Stimulated activated CD4-positive, alpha-beta T cell treated with anti-CD3 and anti-CD28 coated beads, Interleukin-12 subunit alpha, Interleukin-12 subunit beta, amount 100 ng/mL, for 4 hours (primary cell): ENCODE data around the gene GORASP1.
A peak's percentile ranks its signal among the peaks of the same experiment; 100 is the strongest.

ENCODE experiments used
- DNase-seq: peaks from one replicate; pipeline ENCODE4 v3.0.0-alpha.2; 2020

The GORASP1 gene

DNA sequence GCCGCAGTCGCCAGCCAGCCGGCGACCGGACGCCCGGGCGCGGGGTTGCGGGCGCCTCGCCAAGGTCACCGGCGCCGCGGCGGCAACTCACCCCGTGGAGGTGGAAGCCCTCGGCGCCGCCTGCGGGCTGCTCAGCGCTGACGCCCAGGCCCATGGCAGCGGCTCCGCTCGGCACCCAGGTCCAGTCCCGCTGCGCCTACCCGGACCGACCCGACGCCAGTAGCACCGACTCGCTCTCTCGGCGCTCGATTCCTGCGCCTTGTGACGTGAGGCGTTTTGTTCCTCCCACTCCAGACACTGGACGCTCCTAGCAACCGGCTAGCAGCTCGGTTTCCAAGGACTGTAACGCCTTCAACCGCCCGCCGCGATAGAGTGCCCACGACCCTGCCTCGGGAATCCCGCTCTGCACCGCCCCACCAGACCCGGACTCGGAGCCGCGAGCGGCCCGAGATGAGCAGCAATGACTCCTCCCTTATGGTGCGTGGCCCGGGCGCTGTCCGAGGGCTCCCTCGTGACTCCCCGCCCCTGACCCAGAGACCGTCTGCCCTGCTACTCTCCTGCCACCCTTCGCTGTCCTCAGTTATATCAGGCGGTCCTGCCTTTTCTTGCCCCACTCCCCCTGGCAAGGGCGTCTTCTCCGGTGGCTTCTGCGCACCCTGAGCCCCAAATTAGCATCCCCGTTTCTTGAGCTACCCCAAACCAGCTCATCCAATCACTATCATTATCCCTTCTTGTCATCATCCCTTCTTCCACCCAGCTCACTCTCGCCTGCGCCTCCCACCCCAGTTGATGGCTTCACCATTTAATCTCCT lies at the start of gene GORASP1, which contains the start of gene TTC21A:
GORASP1 (minus strand) TSS at position 240 of the 812 bp plus-strand sequence; CDS start at position 154, 86 bp downstream.
TTC21A (plus strand) TSS at position 293 of the 812 bp plus-strand sequence; CDS start at position 451, 158 bp downstream.
- peak; percentile 61 for DNase-seq

DNA sequence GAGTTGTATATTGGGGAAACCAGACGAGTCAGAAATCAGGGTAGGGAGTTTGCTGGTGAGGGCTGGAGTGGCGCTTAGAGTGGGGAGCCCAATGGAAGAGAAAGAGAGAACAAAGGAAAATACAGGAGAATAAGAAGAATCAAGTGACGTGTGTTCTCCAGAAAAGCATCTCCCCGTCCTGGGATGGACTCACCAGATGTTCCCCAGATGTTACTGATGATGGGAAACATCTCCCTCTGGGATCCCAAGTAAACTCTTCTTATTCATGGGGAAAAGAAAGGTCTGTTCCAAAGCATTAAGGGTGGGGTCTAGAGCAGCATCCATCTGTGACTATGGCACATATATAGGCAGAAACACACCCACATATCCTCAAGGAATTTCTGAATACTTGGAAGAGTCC lies 49.0 kb upstream of the GORASP1 start:
- DNase-seq, result no peak

DNA sequence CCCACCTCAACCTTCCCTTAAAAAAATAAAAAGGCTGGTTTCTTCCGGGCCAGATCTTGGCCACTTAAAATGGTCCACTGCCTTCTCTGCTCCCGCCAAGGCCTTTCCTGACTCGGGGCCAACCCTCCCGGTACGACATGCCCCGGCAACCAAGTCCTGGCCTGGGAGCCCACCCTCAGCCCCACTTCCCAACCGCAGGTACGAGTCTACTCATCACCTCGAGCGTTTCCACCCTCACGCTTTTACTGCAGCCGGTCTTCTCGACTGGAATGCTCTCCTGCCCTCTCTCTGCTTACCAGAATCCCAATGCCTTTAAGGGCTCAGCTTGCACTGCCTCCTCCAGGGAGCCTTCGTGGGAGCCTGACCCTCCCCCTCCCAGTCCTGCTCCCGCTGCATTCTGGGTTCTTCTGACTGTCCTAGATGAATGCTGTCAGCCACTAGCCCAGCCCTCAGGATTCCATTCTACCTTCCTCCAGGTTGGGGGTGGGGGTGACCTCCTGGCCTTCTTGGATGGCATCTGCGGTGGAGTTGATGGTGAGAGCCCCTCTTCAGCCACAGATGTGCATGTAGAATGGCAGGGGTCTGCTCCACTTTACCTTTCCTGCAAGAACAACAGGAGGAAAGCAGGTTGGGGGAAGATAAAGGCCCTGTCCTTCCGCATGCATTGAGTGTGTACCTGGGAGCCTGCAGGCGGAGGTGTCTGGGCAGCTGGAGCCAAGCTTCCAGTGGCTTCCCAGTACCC lies 47.0 kb upstream of the GORASP1 start:
- DNase-seq, result no peak

DNA sequence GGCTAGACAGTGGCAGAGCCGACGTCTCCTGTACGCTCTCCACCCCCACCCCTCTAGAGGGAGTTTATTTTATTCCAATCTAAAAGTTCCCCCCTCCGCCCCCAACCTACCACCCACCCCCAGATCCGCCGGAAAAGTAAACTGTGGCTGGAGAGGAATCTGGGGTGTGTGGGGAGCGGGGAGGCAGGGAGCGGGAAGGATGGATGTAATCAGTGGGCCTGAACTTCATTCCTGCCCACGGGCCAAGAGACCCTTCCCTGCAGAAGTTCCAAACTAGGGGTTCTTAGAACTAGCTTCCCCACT lies 46.5 kb upstream of the GORASP1 start:
- DNase-seq, result no peak

DNA sequence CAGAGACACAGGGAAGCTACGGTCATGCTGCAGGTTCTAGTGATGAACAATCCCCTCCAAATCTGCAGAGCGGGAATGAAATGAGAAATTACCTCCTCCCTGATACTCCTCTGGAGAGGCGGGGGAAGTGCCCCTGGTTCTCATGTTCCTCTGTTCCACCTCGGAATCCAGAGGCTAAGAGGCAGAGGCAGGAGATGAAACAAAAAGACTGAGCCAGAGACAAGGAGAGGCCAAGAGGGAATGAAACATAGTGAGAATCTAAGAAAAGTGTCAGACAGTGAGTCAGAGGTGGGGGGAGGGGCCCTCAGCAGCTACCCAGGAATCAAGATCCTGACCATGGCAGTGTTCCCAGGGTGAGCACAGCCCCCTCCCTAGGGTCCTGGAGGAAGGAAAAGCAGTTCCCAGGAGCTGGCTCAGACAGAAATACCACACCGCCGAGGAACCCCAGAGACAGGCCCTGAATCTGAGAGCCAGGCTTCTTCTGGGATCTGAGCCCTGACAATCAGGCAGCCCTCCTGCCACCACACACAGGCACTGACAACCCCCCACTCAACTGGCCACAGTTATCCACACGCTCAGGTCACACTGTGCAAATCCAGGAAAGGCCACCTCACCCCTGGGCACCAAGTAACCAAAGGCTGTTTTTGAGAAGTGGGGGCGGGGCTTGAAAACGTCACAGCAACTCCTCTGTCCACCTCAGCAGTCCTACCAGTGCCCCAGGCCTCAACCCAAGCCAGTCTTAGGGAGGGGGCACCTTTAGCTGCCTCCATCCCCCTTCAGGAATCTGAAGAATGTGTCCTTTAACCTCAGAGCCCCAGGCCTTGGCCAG lies 43.6 kb upstream of the GORASP1 start:
- peak; percentile 65 for DNase-seq

DNA sequence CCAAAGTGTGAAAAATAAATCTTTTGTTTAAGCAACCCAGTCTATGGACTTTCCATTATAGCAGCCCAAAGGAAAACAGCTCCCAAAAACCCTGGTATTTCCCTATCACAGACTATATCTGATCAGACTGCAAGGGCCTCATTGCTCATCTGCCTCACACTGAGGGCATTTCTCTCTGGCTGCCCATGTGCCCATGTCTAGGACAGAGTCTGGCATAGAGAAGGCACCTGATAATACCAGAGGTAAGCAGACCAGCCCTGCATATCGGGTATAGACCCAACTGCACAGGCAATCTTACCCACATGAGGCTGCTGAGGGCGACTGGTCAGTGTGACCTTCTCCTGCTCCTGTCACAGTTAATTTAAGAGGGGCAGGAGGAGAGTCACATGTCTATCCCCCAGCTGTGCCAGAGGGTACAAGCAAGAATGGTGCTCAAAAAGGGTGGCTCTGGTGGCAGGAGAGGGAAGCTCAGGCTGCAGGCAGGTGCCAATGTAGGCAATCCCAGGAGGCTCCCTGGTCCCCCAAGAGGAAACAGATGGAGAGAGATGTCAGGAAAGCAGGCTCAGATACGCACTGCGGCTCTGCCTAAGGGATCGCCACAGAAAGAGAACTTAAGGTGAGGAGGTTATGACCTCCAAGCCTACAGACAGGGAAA lies 42.8 kb upstream of the GORASP1 start:
- no peak for DNase-seq

DNA sequence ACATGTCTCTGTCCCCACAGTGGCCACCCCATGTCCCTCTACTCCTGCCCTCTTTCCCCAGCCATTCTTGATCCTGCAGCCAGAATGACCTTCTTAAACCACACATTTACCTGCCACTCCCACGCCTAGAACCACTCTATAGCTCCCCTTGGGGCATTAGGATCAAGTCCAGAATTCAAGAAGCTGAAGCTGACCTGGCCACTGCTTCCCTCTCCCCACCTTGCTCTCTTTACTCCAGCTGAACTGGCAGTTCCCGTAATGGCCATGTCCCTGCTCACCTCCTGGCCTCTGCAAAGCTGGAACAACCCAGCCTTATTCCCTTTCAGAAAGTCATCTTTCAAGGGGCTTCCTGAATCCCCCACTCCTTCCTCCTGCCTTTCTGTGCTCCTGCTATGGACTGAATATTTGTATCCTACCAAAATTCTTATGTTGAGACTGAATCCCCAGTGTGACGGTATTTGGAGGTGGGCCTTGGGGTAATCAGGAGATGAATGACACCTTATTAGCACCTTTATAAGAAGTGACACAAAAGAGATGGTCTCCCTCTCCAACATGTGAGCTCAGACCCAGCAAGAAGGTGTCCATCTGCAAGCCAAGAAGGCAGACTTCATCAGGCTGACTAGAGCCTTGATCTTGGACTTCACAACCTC lies 42.2 kb upstream of the GORASP1 start:
- DNase-seq, result no peak

DNA sequence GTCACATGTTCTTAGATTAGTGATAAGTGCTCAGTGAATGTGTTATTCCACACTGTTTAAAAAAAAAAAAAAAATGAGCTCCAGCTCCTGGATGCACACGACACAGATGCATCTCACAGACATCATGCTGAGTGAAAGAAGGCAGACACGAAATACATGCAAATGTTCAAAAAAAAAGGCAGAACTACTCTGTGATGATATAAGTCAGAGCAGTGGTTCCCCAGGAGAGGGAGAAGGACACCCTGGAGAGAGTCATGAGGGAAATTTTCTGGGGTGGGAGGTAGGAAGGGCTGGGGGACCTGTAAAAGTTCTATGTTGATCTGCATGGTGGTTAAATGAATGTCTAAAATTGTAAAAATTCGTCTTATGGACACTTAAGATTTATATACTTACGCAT lies 41.6 kb upstream of the GORASP1 start:
- no peak for DNase-seq

DNA sequence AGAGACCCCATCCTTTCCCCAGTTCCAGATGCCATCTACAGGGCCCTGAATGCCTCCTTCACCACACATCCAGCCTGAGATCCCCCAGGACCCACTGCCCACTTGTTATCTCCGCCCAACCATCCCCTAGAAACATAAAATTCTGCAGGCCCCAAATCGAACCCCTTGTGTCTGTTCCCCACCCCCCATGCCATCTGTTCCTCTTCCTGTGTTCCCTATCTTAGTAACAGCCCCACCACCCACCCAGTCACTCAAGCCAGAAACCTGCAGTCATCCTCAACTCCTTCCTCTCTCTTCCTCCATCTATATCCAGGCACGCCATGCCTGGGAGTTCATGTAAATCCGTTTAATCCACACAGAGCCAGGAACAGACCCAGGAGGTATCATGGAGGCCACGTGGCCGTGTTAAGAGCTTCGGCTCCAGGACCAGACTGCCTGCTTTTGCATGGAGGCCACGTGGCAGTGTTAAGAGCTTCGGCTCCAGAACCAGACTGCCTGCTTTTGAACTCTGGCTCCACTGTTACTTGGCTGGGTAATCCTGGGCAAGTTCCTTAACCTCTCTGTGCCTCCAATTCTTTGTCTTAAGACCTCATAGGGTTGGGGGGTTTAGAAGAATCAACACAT lies 41.1 kb upstream of the GORASP1 start:
- DNase-seq, result no peak

DNA sequence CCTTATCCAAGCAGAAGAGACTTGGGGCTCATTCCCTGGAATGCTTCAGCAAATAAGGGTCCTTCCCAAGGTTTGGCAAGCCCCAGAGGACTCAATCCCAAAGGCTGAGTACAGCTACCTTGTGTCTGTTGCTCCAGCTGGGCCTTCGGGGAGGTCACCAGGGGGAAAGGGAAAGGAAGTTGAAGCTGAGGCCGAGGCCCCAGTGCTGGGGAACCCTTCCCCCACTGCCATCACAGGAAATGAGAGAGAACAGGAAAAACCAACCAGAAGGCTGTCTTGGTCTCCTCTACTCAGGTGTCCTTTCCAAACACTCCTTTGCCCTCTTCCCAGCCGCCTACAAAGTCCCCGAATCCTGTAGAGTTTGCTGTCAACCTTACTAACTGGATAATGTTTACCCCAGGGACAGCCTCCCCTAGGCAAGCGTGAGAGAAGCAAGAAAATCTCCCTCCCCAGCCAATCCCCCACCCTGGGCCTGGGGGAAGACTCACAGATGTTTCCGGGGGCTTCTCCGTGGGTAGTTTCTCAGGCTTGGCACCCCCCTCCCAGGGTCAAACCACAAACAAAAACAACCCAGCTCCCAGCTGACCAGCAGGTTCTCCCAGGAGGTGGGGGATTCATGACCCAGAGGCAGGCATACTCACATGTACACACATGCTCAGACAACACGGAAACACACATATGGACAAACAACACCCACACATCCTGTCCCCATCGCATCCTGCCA lies 40.4 kb upstream of the GORASP1 start:
- DNase-seq, result no peak

DNA sequence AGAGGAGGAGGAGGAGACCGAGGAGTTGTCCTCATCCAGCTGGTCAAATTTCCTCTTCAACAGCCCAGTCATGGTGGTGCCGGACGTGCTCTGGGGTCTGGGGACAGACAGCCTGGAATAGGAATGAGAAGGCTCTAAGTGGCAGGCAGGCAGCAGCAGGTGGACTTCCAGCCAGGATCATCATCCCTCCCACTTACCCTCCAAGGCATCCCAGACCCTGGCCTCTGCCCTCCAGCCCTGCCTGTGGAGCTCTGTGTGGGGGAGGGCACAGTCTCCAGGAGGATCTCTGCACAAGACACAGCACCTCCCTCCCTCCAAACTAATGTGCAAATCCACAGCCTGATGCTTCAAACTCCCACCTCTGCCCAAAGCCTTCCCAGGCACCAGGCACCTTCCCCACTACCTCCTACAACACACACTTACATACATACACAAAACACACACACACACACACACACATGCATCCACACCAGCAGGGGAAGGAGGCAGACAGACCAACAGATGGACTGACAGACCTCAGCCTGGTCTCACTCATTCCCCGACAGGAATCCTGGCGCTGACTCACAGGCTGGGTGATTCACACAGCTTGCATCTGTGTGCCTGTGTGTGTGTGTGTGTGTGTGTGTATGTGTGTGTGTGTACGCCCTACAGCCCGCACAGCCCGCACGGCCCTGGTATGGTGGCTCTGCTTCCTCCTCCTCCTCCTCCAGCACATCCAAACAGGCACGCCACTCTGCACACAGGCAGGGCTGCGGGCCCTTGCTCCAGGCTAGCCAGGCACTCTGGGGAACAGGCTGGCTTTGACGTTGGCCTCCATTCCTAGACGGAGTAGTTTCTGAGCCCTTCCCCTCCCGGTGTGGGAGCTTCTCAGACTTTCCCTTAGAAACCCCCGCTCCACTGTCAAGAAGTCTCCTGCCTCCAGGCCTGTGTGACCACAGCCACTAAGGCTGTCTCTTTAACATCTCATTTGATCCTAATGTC lies 39.5 kb upstream of the GORASP1 start:
- peak; percentile 70 for DNase-seq

DNA sequence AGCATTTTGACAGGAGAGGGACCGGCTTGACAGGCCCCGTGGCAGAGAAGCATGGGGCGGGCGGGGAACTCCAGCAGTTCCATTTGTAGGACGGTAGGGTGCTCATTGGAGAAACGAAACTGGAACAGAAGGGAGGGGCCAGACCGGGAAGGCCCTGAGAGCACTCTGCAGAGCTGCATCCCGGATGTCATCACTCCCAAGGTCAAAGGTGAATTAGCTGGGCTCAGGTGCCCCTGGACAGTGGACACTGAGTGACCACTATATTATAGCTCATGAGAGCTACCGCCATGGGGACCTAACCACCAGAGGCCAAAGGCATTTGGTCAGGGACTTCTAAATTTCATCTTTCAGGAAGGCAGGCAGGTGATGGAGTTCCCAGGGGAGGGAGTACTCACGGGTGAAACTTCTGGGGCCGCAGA lies 38.7 kb upstream of the GORASP1 start:
- DNase-seq, result no peak

DNA sequence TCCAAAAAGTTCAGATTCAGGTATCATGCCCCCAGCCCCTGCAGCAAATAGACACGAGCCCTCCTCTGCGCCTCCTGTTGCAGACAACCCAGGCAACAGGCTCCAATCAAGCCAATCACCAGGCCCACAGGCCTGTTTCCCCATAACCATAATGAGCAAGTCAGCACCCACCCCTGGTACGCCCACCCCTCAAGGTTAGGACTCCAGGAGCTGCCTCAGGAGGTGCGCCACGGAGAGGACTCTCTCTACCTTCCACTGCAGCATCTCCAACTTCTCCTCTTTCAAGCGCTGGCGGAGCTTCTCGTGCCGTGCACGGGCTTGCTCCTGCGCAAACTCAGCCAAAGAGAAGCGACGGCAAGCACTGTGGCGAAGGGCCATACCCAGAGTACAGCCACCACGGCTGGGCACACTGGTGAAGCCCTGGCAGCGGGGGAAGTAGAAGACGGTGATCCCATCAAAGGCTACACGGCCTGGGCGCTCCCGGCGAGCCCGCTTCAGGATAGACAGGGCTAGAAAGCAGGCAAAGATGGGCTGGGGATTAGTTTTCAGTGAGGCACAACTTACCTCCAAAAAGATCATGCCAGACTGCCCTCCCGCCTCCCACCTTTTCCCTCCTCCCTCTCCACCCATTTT lies 37.4 kb upstream of the GORASP1 start:
- no peak for DNase-seq

DNA sequence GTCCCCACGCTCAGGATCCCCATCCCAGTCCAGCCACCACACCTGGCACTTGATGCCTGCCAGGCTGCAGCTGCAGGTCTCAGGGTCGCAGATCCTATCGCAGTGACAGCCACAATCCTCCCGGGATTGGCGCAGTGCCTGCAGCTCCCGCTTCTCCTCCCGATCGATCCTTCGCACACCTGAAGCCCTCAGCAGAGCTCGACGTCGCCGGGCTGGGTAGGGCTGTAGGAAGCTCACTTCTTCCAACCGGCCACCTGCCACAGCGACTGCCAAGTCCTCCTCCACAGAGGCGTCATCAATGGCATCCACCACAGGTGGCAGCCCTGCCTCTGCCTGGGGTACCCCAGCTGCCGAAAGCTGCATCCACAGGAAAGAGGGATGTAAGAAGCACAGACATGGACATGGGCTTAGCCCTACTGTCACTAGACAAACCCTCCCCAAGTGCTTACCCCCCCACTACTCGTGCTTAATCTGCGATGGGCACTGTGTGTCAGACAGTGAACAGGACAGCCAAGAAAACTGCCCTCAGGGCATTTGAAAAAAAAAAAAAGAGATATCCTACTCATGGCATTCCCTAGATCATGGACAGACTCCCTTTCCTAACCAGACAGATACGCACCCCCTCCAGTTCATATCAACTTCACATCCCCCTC lies 36.8 kb upstream of the GORASP1 start:
- no peak for DNase-seq

DNA sequence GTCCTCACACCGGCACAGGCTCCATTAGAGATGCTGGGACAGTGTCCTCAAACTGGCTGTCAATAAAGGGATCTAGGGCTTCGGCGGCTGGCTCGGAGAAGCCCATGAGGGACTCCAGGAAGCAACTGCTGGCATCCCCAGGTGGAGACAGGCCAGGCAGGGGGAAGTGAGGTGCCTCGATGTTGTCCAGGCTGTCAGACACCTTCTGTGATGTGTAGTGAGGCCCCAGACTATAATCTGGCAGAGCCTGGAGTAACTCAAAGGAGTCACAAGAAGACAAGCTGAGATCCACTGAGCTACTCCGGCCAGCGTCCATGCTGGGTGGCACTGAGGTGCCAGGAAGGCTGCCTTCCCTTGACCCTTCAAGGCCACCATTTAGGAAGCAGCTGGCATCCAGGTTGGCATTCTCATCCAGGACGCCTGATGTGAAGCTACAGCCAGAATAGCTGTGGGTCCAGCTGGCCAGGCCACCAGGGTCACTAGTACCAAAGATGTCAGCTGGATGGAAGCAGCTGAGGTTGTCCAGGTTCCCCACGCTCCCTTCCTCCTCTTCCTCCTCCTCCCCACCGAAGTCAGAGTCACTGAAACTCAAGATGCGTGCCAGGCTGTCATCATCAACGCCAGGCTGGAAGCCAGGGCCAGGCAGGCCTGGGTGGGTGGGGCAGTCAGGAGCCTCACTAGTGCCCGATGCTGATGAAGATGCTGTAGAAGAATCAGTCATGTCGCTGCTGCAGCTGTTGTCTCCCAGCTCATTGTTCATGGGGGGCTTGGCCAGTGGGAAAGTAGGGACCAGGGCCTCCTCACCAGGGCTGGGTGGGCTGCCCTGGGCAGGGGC lies 35.8 kb upstream of the GORASP1 start:
- no peak for DNase-seq

DNA sequence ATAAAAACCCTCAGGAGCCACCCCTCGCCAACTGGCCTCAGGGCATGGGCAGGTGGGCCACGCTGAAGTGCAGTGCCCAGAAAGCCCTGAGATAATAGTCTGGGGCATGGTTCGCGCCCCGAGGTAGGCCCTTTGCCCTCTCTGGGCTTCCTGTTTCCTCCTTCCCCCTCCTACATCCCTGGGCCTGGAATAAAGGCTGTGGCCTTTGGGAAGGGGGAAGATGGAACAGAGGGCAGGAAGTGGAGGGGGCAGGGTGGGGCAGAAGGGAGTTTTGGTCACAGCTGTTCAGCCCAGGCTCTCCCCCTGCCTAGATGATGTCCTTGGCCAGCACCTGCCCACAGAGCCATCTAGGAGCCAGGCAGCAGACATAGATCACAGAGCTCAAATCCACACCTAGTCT lies 34.6 kb upstream of the GORASP1 start:
- DNase-seq, result no peak

DNA sequence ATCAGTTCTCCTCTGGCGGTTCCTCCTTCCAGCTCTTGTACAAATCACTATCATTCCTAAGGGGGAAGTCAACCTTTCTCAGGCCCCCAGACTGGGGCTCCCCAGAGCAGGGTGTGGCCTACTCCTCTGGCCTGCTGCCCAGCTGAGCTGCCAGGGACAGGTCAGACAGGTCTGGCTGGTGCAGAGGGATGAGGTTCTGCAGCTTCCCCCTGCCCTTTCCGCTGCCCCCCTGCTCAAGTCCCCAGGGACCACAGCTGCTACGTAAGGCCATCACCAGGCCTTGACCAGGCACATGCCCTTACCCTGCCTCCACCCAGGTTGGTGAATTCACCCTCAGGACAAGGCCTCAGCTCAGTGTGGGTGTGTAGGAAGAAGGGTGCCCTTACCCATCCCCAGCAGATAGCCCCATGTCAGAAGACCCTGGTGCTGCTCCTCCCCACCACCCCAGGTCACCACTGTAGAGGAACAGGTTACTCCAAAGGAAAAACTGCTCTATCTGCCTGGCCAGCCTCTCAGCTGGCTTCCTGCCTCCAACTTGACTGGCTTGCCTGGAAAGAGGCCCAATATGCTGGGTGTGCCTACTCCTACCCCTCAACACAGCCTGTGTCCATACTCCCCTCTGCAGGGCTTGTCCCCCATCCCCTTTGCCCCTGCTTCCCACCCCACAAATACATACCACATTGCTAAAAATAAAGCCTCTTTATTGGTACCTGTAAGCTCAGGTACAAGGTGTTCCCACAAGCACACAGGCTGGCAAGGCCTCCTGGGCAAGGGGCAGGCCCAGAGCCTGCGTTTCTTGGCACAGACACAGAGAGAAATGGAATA lies 34.0 kb upstream of the GORASP1 start:
- DNase-seq, result no peak
